ENCODE measurements around the gene ILF3. TPM values are rescaled to one million over a fixed set of nuclear protein-coding genes. Genes with fewer than 3 reads are reported as not detected.
A peak's percentile ranks its signal among the peaks of the same experiment; 100 is the strongest.
"Not testable (repeated sequence)": the region's sequence is repeated elsewhere in the genome, so short reads cannot be mapped to it uniquely, and the experiment has no call there.

Gene ILF3
- polyA plus RNA-seq, 2 of the 4 experiments (the other 2 are of a cell fraction), result 142 to 197 TPM

DNA sequence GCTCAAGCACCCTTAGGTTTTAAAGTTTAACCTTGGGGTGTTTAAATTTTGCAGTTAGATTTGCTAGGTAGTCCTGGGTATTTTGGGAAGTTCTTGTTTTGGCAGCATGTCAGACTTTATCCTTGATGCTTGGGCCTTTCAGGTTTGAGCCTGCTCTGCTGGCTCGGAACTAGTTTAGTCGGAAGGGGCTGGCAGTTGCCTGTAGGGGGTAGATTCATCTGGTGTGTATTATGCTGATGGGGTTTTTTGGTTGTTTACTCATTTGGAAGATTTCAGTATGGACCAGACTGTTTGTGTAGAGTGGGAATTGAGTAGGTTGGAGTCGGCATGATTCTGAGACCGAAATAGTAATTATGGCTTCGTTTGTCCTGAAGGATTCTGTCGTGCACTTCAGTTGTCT lies 15.1 kb downstream of the ILF3 start:
- H3K4me2 ChIP-seq, result no peak overlapping the region
- CTCF ChIA-PET, result interaction anchor here (1.3 to 1.7 kb wide), 3 partner anchors 13 to 88 kb away, joined by 3 to 6 read pairs (median 4); no protein-coding TSS in a partner anchor
- ATAC-seq (no peak), DNase-seq (ENCODE audit: low read depth in 1 of 2, low spot score in 1 of 2) (no peak), FAIRE-seq (no peak)
- H3K4me1 ChIP-seq, result peaks cover 17% of the 10 kb centered on the region; the same call in 2 of the 3 replicates
- H3K9me3 ChIP-seq, result no peaks in the 10 kb centered on the region
- POLR2A ChIA-PET, result no interaction called here
- H3K4me3 ChIP-seq, result no peak overlapping the region
- TF ChIP-seq, protein P1, sequence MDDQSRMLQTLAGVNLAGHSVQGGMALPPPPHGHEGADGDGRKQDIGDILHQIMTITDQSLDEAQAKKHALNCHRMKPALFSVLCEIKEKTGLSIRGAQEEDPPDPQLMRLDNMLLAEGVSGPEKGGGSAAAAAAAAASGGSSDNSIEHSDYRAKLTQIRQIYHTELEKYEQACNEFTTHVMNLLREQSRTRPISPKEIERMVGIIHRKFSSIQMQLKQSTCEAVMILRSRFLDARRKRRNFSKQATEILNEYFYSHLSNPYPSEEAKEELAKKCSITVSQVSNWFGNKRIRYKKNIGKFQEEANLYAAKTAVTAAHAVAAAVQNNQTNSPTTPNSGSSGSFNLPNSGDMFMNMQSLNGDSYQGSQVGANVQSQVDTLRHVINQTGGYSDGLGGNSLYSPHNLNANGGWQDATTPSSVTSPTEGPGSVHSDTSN (IDR thresholded peaks at IDR 0.05), result no peak
- TF ChIP-seq KDM1A (IDR thresholded peaks at IDR 0.05; ENCODE audit: low read depth) (no peak), RAD21 (conservative IDR thresholded peaks at IDR 0.05 in 1 of 2, IDR thresholded peaks at IDR 0.05 in 1 of 2) (no peak)
- WGBS (ENCODE audit: missing lambda C conversion rate), result 87% methylated on average over 6 of the region's 6 CpGs
- no peak overlapping the region for H3K27ac ChIP-seq

- Histone ChIP-seq H3K27ac (no peak overlapping the region), H3K4me2 (no peak overlapping the region), H3K4me1 (peaks cover 17% of the 10 kb centered on the region; the same call in 2 of the 3 replicates), H3K9me3 (no peaks in the 10 kb centered on the region), H3K4me3 (no peak overlapping the region)
- WGBS (ENCODE audit: missing lambda C conversion rate), result 96% methylated on average over 1 of the region's 1 CpG
- POLR2A ChIA-PET, result no interaction called here
- FAIRE-seq (no peak), DNase-seq (ENCODE audit: low read depth in 1 of 2, low spot score in 1 of 2) (no peak), ATAC-seq (no peak)
- TF ChIP-seq ZSCAN20 (CRISPR knock-in tag; IDR thresholded peaks at IDR 0.05), result no peak
- no peak for TF ChIP-seq ATOH8 (CRISPR knock-in tag; IDR thresholded peaks at IDR 0.05; ENCODE audit: low read depth)
- TF ChIP-seq, protein P2, sequence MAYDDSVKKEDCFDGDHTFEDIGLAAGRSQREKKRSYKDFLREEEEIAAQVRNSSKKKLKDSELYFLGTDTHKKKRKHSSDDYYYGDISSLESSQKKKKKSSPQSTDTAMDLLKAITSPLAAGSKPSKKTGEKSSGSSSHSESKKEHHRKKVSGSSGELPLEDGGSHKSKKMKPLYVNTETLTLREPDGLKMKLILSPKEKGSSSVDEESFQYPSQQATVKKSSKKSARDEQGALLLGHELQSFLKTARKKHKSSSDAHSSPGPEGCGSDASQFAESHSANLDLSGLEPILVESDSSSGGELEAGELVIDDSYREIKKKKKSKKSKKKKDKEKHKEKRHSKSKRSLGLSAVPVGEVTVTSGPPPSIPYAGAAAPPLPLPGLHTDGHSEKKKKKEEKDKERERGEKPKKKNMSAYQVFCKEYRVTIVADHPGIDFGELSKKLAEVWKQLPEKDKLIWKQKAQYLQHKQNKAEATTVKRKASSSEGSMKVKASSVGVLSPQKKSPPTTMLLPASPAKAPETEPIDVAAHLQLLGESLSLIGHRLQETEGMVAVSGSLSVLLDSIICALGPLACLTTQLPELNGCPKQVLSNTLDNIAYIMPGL (CRISPR knock-in tag; IDR thresholded peaks at IDR 0.05; ENCODE audit: borderline replicate concordance), result no peak
- no peak for TF ChIP-seq MYC (IDR thresholded peaks at IDR 0.05; ENCODE audit: borderline replicate concordance, low read length)
- TF ChIP-seq RFX5 (IDR thresholded peaks at IDR 0.05), result no peak
- TF ChIP-seq, protein P1 (IDR thresholded peaks at IDR 0.05), result no peak
- CTCF ChIA-PET, result interaction anchor here (1.3 to 1.4 kb wide), 2 partner anchors 29 to 89 kb away, joined by 3 to 4 read pairs; no protein-coding TSS in a partner anchor
These were observed 16.0 kb downstream of the ILF3 start for GRCh38 chr19:10670182-10670581.

DNA sequence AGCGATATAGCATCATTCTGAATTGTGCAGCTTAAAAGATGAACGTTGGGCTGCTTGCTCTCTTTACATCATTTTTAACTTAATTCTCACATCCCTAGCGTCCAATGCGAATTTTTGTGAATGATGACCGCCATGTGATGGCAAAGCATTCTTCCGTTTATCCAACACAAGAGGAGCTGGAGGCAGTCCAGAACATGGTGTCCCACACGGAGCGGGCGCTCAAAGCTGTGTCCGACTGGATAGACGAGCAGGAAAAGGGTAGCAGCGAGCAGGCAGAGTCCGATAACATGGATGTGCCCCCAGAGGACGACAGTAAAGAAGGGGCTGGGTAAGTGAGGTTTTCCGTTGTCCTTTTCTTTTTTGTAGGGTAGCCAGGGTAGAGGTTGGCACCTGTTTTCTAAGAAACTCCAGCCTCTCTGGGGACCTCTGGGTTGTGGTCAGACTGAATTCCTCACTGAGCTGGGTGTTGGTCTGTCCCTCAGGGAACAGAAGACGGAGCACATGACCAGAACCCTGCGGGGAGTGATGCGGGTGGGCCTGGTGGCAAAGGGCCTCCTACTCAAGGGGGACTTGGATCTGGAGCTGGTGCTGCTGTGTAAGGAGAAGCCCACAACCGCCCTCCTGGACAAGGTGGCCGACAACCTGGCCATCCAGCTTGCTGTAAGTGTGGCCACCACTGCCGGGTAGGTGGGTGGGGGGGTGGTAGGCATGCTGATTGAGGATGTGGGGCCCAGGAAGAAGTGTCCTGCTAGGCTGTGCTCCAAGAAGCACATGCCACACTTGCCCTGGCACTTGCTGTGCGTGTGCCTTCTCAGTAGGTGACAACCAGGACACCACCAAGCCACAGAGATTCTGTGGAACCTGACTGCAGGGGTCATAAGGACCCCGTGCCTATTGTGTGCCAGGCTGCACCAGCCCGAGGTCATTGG lies 17.0 kb downstream of the ILF3 start:
- ChIA-PET POLR2A (interaction anchor here (0.6 kb wide), 1 partner anchor 69 kb away, joined by 5 read pairs; no protein-coding TSS in a partner anchor), CTCF (interaction anchor here (0.9 to 1.5 kb wide), 5 partner anchors 12 to 90 kb away, joined by 3 to 6 read pairs (median 4); no protein-coding TSS in a partner anchor)
- Histone ChIP-seq H3K27ac (no peak overlapping the region), H3K4me3 (no peak overlapping the region), H3K9me3 (no peaks in the 10 kb centered on the region), H3K4me2 (no peak overlapping the region), H3K4me1 (peaks cover 17% of the 10 kb centered on the region; the same call in 2 of the 3 replicates)
- 87% methylated on average over 19 of the region's 24 CpGs for WGBS (ENCODE audit: missing lambda C conversion rate)
- no peak for DNase-seq (ENCODE audit: low read depth in 1 of 2, low spot score in 1 of 2)
- FAIRE-seq, result no peak
- ATAC-seq, result peak in 1 of 2 experiments; percentile 34; a peak in 1 of 6 replicates
- TF ChIP-seq TP53 (CRISPR knock-in tag; IDR thresholded peaks at IDR 0.05), result no peak
- no peak for TF ChIP-seq RCOR1 (IDR thresholded peaks at IDR 0.05; ENCODE audit: low read depth, low read length)
- TF ChIP-seq, protein P2 (CRISPR knock-in tag; IDR thresholded peaks at IDR 0.05; ENCODE audit: borderline replicate concordance), result no peak
- TF ChIP-seq RNF2 (IDR thresholded peaks at IDR 0.05; ENCODE audit: borderline replicate concordance, low read depth), result no peak
- TF ChIP-seq, protein P3, sequence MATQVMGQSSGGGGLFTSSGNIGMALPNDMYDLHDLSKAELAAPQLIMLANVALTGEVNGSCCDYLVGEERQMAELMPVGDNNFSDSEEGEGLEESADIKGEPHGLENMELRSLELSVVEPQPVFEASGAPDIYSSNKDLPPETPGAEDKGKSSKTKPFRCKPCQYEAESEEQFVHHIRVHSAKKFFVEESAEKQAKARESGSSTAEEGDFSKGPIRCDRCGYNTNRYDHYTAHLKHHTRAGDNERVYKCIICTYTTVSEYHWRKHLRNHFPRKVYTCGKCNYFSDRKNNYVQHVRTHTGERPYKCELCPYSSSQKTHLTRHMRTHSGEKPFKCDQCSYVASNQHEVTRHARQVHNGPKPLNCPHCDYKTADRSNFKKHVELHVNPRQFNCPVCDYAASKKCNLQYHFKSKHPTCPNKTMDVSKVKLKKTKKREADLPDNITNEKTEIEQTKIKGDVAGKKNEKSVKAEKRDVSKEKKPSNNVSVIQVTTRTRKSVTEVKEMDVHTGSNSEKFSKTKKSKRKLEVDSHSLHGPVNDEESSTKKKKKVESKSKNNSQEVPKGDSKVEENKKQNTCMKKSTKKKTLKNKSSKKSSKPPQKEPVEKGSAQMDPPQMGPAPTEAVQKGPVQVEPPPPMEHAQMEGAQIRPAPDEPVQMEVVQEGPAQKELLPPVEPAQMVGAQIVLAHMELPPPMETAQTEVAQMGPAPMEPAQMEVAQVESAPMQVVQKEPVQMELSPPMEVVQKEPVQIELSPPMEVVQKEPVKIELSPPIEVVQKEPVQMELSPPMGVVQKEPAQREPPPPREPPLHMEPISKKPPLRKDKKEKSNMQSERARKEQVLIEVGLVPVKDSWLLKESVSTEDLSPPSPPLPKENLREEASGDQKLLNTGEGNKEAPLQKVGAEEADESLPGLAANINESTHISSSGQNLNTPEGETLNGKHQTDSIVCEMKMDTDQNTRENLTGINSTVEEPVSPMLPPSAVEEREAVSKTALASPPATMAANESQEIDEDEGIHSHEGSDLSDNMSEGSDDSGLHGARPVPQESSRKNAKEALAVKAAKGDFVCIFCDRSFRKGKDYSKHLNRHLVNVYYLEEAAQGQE (IDR thresholded peaks at IDR 0.05), result no peak

GRCh38 chr19:10671922-10672321 lies 17.8 kb downstream of the ILF3 start:
- ChIA-PET CTCF (interaction anchor here (0.6 to 1.5 kb wide), 4 partner anchors 13 to 92 kb away, joined by 3 to 6 read pairs (median 4); no protein-coding TSS in a partner anchor), POLR2A (interaction anchor here (0.6 kb wide), 1 partner anchor 70 kb away, joined by 5 read pairs; no protein-coding TSS in a partner anchor)
- not testable (repeated sequence) for H3K4me3 ChIP-seq; FAIRE-seq; H3K4me2 ChIP-seq; DNase-seq (ENCODE audit: low read depth in 1 of 2, low spot score in 1 of 2); H3K9me3 ChIP-seq; ATAC-seq; H3K27ac ChIP-seq
- H3K4me1 ChIP-seq, result peaks cover 17% of the 10 kb centered on the region; the same call in 2 of the 3 replicates
- 88% methylated on average over 3 of the region's 3 CpGs for WGBS (ENCODE audit: missing lambda C conversion rate)
